T-helper 2 cell (primary cell): ENCODE data around the gene RAI2.
"Not testable (repeated sequence)": the region's sequence is repeated elsewhere in the genome, so short reads cannot be mapped to it uniquely, and the experiment has no call there.

Experiments used
- DNase-seq, 5 experiments: peaks; one replicate each; pipeline versions ENCODE4 v3.0.0 to v3.0.0-alpha.2; 2012 to 2022

Gene RAI2

DNA sequence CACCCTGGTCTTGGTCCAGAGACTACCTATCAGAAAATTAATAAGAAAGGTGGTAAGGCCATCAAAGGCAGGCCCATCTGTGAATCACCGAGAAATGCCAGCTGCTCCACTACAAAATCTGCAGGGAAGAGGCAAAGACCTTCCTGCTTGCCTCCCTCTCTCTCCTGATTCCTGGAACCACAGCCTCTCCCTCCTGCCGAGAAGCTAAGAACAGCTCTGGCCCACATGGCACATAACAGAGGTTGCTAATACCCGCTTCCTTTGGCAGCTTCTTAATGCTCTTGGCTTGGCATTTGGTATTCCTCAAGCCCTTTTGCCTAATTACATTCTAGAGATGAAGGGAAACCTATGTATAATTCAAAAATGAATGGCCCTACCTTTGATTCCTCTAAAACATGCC lies 32.9 kb downstream of the RAI2 start:
- no peak for DNase-seq

- no peak for DNase-seq
These were observed 34.2 kb downstream of the RAI2 start for GRCh38 chrX:17826609-17827496.

GRCh38 chrX:17824980-17825379 lies 36.1 kb downstream of the RAI2 start:
- DNase-seq: no peak

GRCh38 chrX:17822351-17822750 lies 38.7 kb downstream of the RAI2 start:
- no peak for DNase-seq

DNA sequence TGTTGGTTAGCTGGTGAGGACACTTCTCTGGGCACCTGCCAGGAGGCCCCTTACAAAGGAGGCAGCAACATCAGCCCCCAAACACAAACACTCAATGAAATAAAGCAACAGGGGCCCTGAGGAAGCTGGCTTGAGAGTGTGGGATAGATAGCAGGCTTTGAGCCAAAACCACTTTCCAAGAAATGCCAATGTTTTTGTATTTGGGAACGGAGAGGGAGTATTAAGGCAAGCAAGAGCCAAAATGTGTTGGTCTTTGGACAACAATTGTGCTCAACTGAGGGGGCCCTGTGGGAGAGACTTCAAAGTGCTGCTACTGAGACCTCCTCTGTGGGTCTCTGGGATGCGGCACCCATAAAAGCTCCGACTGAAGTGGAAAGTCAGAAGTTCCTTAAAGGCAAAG lies 41.0 kb downstream of the RAI2 start:
- no peak for DNase-seq

DNA sequence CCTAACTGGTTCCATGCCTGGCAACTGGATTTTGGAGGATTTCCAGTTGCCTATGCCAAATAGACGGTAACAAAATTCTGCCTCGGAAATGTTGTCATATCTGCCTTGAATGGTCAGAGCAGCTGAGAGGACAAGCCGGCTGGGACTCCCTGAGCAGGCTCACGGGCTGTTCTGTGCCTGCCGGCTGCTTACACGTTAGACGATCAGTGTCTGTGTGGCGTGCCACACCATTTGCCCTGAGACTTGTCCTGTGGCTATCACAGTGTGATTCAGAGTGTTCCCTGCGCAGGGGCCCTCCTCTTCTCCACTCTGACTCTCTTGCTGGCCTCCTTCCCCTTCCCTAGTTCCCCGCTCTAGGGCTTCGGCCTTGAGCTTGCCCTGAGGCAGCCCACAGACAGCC lies 42.4 kb downstream of the RAI2 start:
- DNase-seq: no peak

DNA sequence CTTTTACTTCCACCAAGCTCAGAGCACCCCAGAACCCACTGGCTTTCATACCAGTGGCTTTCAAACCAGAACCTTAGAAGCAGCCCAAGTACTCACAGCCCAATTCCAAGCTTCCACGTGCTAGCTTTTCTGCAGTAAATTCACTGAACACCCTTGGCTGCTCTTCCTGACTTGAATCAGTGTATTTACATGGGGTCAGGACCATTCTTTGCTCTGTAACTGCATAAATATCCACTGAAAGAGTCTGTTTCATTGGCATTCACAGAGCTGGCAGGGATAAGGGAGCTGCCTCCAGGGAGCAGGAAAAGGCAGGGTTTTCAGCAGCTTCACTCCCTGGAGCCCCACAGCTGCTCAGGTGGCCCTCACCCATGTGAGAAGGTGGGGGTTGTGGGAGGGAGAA lies 43.8 kb downstream of the RAI2 start:
- DNase-seq: no peak

GRCh38 chrX:17814557-17814956 lies 46.5 kb downstream of the RAI2 start:
- DNase-seq: no peak

- no peak for DNase-seq
These were observed 47.0 kb downstream of the RAI2 start for GRCh38 chrX:17814059-17814458.

GRCh38 chrX:17813277-17813676 lies 47.8 kb downstream of the RAI2 start:
- DNase-seq: no peak

- DNase-seq: no peak
These were observed 48.3 kb downstream of the RAI2 start for GRCh38 chrX:17812763-17813162.

DNA sequence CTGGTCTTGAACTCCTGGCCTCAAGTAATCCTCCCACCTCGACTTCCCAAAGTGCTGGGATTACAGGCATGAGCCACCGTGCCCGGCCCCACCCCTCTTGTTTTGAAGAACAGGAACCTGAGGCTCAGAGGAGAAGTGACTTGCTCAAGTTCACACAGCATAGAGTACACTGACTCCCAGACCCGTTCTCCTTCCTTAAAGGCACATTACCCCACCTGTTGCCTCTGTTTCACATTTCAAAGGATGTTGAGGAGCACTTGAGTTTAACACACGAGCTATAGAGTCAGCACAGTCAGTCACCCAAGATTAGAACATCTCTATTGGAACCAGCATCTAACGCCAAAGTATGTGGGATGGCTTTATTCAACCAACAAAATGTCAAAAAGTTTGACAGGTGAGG lies 51.1 kb downstream of the RAI2 start:
- no peak for DNase-seq

GRCh38 chrX:17809273-17809672 lies 51.8 kb downstream of the RAI2 start:
- no peak for DNase-seq

DNA sequence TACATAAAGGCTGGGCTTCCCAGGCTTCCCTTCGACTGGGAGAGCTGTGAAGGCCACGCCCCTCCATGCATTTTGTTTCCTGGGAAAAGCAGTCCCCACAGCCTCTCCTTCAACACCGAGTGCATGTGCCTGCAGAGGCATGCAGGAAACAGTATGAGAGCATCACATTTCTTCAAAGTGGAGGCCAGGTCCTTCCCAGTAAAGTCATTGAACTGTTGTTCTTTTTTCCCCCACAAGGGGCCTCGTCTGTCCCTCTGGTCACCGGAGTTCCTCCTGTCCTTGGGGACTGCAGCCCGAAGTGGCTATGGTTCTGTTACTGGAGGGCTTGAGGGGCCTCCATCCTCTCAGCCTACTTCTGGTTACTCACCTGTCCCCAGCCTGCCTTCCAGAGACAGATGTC lies 56.0 kb downstream of the RAI2 start:
- no peak for DNase-seq

GRCh38 chrX:17803449-17803848 lies 57.6 kb downstream of the RAI2 start:
- no peak for DNase-seq

GRCh38 chrX:17802756-17803155 lies 58.3 kb downstream of the RAI2 start:
- no peak for DNase-seq

- no peak for DNase-seq
These were observed 59.7 kb downstream of the RAI2 start for GRCh38 chrX:17801431-17801830.

DNA sequence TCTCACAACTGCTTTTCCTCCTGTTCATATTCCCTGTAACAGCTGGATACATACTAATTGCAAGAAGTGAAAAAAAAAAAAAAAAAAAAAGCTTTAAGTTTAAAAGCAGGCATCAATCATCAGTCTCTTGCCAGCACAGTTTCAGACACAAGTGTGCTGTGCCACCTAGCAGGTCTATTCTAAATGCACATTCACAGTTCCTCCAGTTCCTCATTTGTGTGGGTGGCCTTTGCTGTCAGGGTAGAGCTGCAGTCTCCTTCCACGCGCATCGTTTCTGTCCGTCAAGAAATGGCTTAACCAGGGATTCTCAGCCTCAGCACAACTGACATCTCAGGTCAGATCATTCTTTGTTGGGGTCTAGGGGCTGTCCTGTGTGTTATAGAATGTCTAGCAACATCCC lies 62.2 kb downstream of the RAI2 start:
- no peak for DNase-seq

GRCh38 chrX:17792826-17793225 lies 68.3 kb downstream of the RAI2 start:
- no peak for DNase-seq

DNA sequence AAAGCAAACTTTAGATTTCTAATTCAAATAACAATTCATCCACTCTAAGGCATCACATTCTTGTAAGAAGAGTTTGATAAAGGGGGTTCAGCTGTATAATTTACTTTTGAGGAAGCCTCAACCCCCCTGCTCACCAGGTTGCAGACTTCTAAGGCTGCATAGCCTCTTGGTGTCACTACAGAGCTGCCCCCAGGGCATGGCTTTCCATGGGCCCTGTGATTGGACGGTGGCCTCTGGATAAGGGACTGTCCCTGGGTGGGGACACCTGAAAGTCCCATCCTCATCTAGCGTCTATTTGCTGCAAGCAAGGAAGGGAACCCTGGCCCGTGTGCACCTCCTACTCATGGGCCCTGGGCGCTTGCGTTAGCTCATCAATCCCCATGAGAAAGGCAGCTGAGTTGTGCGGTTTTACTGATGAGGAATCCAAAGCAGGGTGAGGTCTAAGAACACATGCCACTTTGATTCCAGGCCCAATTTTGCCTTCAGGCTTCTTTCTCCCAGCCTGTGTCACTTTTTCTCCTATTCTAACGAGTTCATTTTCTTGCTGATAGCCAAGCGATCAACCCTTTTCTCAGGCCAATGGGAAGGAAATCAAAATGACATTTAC lies 72.0 kb downstream of the RAI2 start:
- no peak for DNase-seq

- DNase-seq: peak in 2 of 5 experiments; percentile 5 to 19
These were observed 72.7 kb downstream of the RAI2 start for GRCh38 chrX:17788439-17788838.

DNA sequence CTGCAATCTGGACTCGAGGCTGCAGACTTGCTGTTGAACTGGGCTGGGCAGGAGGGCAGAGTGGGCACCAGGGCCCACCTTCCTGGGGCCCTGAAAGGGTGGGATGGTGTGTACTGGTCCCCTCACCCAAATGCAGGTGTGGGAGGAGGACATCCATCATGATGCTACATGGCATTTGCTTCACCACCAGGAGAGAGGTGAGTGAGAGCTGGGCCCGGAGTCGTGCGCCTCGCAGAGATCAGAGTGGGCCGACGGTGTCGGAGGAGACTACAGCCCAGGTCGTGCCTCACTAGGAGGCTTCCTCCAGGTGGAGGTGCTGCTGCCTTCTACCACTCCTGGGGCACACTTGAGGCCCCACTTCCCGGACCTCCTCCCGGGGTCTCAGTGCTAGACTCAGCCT lies 73.5 kb downstream of the RAI2 start:
- DNase-seq: no peak

GRCh38 chrX:17786554-17787347 lies 74.3 kb downstream of the RAI2 start:
- not testable (repeated sequence) for DNase-seq

GRCh38 chrX:17779434-17779833 lies 81.7 kb downstream of the RAI2 start:
- DNase-seq: no peak
